ENCODE measurements around the gene TET3.
"Not testable (repeated sequence)": the region's sequence is repeated elsewhere in the genome, so short reads cannot be mapped to it uniquely, and the experiment has no call there.

The TET3 gene
- long read RNA-seq, donor 1, result 0 reads
- long read RNA-seq, donor 2, result 0 reads
- long read RNA-seq, donor 3, partial matches to known transcripts, result 6 of 6 reads
- long read RNA-seq, donor 3, other reads (novel, unspliced or antisense), result 0 of 6 reads
- long read RNA-seq, donor 4, partial matches to known transcripts, result 15 of 15 reads
- long read RNA-seq, donor 4, other reads (novel, unspliced or antisense), result 0 of 15 reads
- long read RNA-seq, donor 5, partial matches to known transcripts, result 7 of 7 reads
- long read RNA-seq, donor 5, other reads (novel, unspliced or antisense), result 0 of 7 reads
- long read RNA-seq, donor 6, partial matches to known transcripts, result 7 of 7 reads
- long read RNA-seq, donor 6, other reads (novel, unspliced or antisense), result 0 of 7 reads
- long read RNA-seq, donor 7, partial matches to known transcripts, result 6 of 6 reads
- long read RNA-seq, donor 7, other reads (novel, unspliced or antisense), result 0 of 6 reads
- long read RNA-seq, donor 8, result 0 reads

- no peak for DNase-seq
Measured at GRCh38 chr2:73984203-73984921, at the start of gene TET3. TSS of gene TET3 (plus strand) at chr2:73984910. CDS start at chr2:73986404, 1,494 bp downstream.

DNA sequence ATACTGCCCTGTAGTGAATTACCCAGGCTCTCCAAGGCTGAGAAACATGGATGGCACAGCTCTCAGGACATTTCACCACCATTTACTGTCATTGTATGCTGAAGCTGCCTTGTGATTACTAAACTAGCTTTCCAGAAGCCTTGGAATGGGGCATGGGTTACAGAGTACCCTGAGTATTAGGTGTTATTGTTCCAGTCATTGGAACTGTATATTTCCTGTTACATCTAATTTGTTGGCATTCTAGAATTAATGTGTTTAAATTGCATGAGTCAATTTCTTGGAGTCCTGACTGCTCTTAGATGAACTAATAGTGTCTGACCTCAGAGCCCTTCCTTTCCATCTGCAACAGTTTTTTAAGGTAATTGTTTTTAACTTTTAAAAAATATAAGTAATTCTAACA, 49.1 kb upstream of the TET3 start:
- DNase-seq, result no peak

- DNase-seq, result no peak
Measured at GRCh38 chr2:73937103-73937885, 47.4 kb upstream of the TET3 start.

DNA sequence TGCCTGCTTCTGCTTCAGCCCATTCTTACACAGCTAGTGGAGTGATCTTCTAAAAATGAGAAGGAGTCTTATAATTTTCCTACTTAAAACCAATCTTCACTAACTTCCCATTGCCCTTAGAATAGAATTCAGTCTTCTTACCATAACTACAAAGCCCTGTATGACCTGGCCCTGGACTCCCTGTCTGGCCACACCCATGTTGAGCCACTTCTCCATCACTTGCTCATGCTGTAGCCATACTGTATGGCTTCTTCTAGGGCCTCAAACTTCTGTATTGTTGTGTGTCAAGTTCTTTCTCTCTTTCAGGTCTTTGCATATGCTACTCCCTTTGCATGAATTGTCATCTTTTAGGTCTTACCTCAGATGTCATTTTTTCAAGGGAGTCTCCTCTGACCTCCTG, 46.8 kb upstream of the TET3 start:
- no peak for DNase-seq

DNA sequence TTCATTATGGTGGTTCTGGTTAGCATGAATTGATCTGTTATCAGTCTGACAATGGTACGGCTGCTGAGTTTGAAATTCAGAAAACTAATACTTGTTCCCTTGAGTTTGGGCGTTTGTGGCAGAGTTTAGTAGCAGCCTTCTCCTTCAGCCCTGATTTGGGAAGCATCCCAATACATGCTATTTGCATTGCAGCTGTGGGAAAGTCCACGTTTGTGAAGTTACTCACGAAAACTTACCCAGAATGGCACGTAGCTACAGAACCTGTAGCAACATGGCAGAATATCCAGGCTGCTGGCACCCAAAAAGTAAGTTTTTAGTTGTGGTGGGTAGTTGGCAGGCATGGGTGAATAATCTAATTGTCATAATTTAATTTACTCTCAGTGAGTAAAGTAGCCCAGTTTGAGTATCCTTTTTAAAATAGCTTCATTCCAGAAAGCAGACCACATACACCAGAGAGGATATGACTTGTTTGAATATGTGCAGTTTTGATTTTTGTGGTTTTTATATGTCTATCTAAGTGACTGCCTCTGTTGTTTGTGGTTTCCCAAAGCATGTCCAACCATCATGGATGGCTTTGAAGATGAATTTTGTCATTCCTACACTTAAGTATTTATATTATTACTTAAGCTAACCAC, 45.9 kb upstream of the TET3 start:
- no peak for DNase-seq

DNA sequence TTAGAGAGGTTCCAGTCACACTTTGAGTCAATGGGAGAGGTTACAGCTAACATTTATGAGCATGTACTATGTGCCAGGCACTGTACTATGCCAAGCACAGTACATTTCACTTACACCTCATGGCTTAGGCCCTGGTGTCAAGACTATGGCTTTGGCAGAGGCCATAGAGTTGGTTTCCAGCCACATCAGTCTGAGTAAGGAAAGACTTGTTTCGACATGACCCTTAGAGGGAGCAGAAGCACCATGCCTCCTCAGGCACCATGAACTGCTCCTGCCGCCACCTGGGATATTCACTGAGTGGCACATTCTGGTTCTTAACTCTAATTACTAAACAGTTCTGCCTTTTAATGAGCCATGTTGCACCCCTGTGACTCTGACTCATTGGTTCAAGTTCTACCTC, 45.3 kb upstream of the TET3 start:
- no peak for DNase-seq

DNA sequence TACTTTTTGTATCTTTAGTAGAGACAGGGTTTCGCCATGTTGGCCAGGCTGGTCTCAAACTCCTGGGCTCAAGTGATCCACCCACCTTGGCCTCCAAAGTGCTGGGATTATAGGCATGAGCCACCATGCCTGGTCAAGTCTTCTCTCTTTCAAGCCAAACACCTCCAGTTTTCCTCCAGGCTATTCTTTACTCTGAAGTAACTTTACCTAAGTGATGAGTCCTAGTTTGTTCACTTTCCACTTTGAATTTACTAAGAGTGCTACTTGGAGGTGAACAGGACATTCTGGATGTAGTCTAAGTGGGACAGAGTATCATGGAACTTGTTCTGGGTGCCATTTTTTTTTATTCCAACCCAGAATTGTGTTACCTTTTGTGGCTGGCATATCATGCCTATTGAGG, 44.6 kb upstream of the TET3 start:
- not testable (repeated sequence) for DNase-seq

GRCh38 chr2:73942664-73943063, 42.0 kb upstream of the TET3 start:
- no peak for DNase-seq

GRCh38 chr2:73944714-73945113, 40.0 kb upstream of the TET3 start:
- DNase-seq, result no peak

DNA sequence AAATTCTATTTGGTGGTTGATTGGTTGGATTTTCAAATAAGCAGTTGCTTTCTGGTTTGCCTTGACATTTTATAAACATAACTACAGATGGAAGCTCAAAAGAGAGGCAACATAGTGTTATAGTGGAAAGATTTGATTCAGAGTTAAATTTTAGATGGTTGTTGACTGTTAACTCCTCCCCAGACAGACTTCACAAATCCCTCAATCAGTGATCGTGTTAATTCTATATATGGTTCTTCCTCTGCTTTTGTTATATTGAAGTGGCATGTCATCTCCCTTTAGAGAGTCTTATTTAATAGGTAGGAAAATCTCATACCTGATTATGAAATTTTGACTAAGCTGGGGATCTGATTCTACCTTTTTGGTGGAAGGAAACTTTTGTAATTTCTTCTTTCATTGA, 38.5 kb upstream of the TET3 start:
- no peak for DNase-seq

DNA sequence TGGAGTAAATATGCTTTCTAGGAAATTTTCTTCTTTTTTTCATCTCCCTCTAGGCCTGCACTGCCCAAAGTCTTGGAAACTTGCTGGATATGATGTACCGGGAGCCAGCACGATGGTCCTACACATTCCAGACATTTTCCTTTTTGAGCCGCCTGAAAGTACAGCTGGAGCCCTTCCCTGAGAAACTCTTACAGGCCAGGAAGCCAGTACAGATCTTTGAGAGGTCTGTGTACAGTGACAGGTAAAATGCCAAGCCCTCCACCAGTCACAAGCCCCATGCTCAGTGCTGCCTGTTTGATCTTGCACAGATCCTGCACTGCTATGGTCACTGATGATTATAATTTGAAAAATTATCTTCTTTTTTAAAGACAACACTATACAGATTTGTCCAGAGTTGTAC, 38.0 kb upstream of the TET3 start:
- no peak for DNase-seq

DNA sequence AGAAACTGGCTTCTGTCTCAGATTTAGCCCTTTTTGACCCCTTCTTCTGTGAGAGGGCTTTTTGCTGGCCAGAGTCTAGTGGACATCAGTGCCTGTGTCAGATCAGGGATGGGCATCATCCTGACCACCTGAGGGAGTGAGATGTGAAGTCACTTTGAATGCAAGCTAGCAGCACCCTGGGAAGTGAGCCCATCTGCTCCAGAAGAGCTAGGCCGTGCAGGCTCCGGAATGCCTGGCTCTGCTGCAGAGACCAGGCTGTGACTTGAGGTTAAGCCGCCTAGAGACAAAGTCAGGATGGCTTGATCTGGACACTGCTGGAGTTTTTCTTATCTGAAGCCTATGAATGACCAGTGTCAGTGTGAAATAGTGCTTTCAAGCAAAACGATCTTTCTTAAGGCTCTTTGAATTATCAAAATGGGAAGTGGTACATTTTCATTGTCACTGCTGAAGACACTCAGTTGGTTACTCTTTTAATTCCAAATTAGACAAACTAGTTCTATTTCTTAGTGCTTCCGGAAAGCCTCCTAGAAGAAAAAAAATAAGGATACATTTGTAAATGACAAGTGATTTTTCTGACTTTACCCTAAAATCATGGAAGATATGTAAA, 37.2 kb upstream of the TET3 start:
- no peak for DNase-seq

DNA sequence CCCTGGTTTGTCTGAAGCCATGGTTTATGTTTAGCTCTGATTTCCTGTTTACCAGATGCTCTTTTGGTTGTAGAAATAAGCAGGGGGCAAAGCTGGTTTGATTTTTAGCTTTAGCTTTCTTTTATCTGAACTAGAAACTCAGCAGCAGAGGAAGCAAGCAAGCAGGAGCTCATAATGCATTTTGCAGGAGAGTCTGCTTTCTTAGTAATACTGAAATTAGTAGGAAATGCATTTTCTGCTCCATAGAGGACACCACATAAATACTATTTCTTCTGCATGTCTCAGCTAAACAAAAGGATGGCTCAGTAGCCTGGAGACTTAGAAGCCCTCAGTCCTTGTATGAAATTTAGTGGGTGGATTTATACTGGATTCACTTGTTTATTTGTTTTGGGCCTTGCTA, 34.9 kb upstream of the TET3 start:
- no peak for DNase-seq

DNA sequence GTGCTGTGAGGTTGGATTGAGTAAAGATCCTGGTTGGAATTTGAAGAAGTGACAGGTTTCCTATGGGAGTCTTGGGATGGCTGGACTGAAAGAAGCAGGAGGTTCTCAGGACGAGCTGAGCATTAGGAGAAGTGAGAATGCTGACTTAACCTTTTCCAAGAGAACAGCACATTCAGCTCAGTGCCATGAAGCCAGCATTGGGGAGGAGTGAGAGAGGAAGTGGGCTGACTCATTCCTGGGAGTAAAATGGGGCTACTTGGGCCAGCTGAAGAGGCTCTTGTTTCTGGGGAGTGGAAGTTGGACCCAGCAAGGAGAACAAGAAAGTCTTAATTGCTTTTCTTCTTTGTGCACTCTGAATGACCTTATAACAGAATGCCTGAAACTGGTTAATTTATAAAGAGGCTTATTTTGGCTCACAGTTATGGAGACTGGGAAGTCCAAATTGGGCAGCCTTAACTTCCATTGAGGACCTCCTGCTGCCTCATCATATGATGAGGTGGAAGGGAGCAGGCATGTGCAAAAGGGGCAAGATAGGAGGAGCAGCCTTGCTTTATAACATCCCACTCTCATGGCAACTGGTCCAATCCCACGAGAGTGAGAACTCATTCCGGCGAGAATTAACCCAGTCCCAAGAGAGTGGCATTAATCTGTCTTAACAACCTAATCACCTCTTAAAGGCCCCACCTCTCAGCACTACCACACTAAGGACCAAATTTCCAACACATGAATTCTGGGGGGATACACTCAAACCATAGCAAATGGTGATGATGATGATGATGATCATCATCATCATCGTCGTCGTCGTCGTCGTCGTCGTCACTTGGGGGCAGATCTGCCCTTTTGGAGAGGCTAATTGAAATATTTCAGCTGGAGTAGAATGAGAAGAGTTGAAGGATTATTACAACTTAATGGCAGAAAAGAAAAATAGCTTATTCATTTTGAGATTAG, 31.9 kb upstream of the TET3 start:
- DNase-seq, result no peak

GRCh38 chr2:73956218-73956865, 28.4 kb upstream of the TET3 start:
- no peak for DNase-seq

- DNase-seq, result no peak
Measured at GRCh38 chr2:73961274-73961673, 23.4 kb upstream of the TET3 start.

GRCh38 chr2:73961823-73962615, 22.7 kb upstream of the TET3 start:
- DNase-seq, result no peak

- DNase-seq, result no peak
Measured at GRCh38 chr2:73962798-73963197, 21.9 kb upstream of the TET3 start.

GRCh38 chr2:73963385-73964120, 21.2 kb upstream of the TET3 start:
- DNase-seq, result no peak
